ENCODE measurements around the gene CD1E. TPM values are rescaled to one million over a fixed set of nuclear protein-coding genes. Genes with fewer than 3 reads are reported as not detected.
"Not testable (repeated sequence)": the region's sequence is repeated elsewhere in the genome, so short reads cannot be mapped to it uniquely, and the experiment has no call there.

CD1E gene
- total RNA-seq, 1 donor from 2014 or later, result not detected

- Mint-ChIP-seq H3K9me3 (ENCODE audit: low read depth) (no peaks in the 10 kb centered on the region), H3K4me3 (ENCODE audit: low read depth) (no peak overlapping the region), H3K27me3 (no peaks in the 10 kb centered on the region), H3K36me3 (ENCODE audit: insufficient read depth) (no peaks in the 10 kb centered on the region), H3K4me1 (ENCODE audit: low read depth) (no peaks in the 10 kb centered on the region), H3K27ac (no peak overlapping the region)
- no peak for TF ChIP-seq CTCF (IDR thresholded peaks at IDR 0.05; ENCODE audit: unreplicated experiment)
- DNase-seq (ENCODE audit: low spot score, unreplicated experiment), result no peak
Measured at GRCh38 chr1:158331106-158331425, 22.6 kb upstream of the CD1E start.

- Mint-ChIP-seq H3K4me3 (ENCODE audit: low read depth) (no peak within 1 kb of the TSS), H3K4me1 (ENCODE audit: low read depth) (no peaks in the 10 kb centered on the region), H3K27me3 (no peaks in the 10 kb centered on the region), H3K27ac (no peak within 1 kb of the TSS), H3K9me3 (ENCODE audit: low read depth) (no peaks in the 10 kb centered on the region), H3K36me3 (ENCODE audit: insufficient read depth) (no peaks in the 10 kb centered on the region)
- DNase-seq (ENCODE audit: low spot score, unreplicated experiment), result no peak
- TF ChIP-seq CTCF (IDR thresholded peaks at IDR 0.05; ENCODE audit: unreplicated experiment), result no peak
Measured at GRCh38 chr1:158331481-158332150, 22.1 kb upstream of the CD1E start, which contains the start of gene CD1B. Gene CD1B (minus strand): TSS chr1:158331531. CDS start chr1:158331423, 108 bp downstream.

GRCh38 chr1:158333405-158334155 lies 20.1 kb upstream of the CD1E start:
- Mint-ChIP-seq H3K27ac (no peak overlapping the region), H3K36me3 (ENCODE audit: insufficient read depth) (no peaks in the 10 kb centered on the region), H3K4me3 (ENCODE audit: low read depth) (no peak overlapping the region), H3K27me3 (no peaks in the 10 kb centered on the region), H3K4me1 (ENCODE audit: low read depth) (no peaks in the 10 kb centered on the region), H3K9me3 (ENCODE audit: low read depth) (peaks cover 4% of the 10 kb centered on the region)
- no peak for DNase-seq (ENCODE audit: low spot score, unreplicated experiment)
- TF ChIP-seq CTCF (IDR thresholded peaks at IDR 0.05; ENCODE audit: unreplicated experiment), result no peak

- H3K4me3 Mint-ChIP-seq (ENCODE audit: low read depth), result no peak overlapping the region
- no peak for TF ChIP-seq CTCF (IDR thresholded peaks at IDR 0.05; ENCODE audit: unreplicated experiment)
- H3K4me1 Mint-ChIP-seq (ENCODE audit: low read depth), result no peaks in the 10 kb centered on the region
Measured at GRCh38 chr1:158334526-158335212, 19.0 kb upstream of the CD1E start.

GRCh38 chr1:158335213-158335532 lies 18.5 kb upstream of the CD1E start:
- H3K9me3 Mint-ChIP-seq (ENCODE audit: low read depth), result peaks cover 6% of the 10 kb centered on the region
- no peaks in the 10 kb centered on the region for H3K27me3 Mint-ChIP-seq
- no peak overlapping the region for H3K27ac Mint-ChIP-seq
- DNase-seq (ENCODE audit: low spot score, unreplicated experiment), result no peak
- H3K4me1 Mint-ChIP-seq (ENCODE audit: low read depth), result no peaks in the 10 kb centered on the region
- TF ChIP-seq CTCF (IDR thresholded peaks at IDR 0.05; ENCODE audit: unreplicated experiment), result no peak
- no peaks in the 10 kb centered on the region for H3K36me3 Mint-ChIP-seq (ENCODE audit: insufficient read depth)
- H3K4me3 Mint-ChIP-seq (ENCODE audit: low read depth), result no peak overlapping the region

More at GRCh38 chr1:158334526-158335212, 19.0 kb upstream of the CD1E start:
- peaks cover 4% of the 10 kb centered on the region for H3K9me3 Mint-ChIP-seq (ENCODE audit: low read depth)
- no peaks in the 10 kb centered on the region for H3K36me3 Mint-ChIP-seq (ENCODE audit: insufficient read depth)
- no peak overlapping the region for H3K27ac Mint-ChIP-seq
- no peak for DNase-seq (ENCODE audit: low spot score, unreplicated experiment)
- no peaks in the 10 kb centered on the region for H3K27me3 Mint-ChIP-seq

GRCh38 chr1:158336413-158336812 lies 17.3 kb upstream of the CD1E start:
- not testable (repeated sequence) for H3K4me1 Mint-ChIP-seq (ENCODE audit: low read depth); H3K4me3 Mint-ChIP-seq (ENCODE audit: low read depth); DNase-seq (ENCODE audit: low spot score, unreplicated experiment); H3K27me3 Mint-ChIP-seq; H3K36me3 Mint-ChIP-seq (ENCODE audit: insufficient read depth); H3K27ac Mint-ChIP-seq
- peaks cover 12% of the 10 kb centered on the region for H3K9me3 Mint-ChIP-seq (ENCODE audit: low read depth)

GRCh38 chr1:158348946-158349345 lies 4.7 kb upstream of the CD1E start:
- peaks cover 14% of the 10 kb centered on the region for H3K9me3 Mint-ChIP-seq (ENCODE audit: low read depth)
- not testable (repeated sequence) for H3K4me1 Mint-ChIP-seq (ENCODE audit: low read depth); DNase-seq (ENCODE audit: low spot score, unreplicated experiment); H3K27me3 Mint-ChIP-seq; H3K36me3 Mint-ChIP-seq (ENCODE audit: insufficient read depth); H3K27ac Mint-ChIP-seq; H3K4me3 Mint-ChIP-seq (ENCODE audit: low read depth)
